ENCODE measurements around the gene NHLRC4. TPM values are rescaled to one million over a fixed set of nuclear protein-coding genes. Genes with fewer than 3 reads are reported as not detected.

The NHLRC4 gene
- total and polyA plus RNA-seq, 2 of the 13 experiments (the other 11 are each of a cell fraction or from before 2014, with no cell fraction given) = 0.40 to 0.59 TPM

DNA sequence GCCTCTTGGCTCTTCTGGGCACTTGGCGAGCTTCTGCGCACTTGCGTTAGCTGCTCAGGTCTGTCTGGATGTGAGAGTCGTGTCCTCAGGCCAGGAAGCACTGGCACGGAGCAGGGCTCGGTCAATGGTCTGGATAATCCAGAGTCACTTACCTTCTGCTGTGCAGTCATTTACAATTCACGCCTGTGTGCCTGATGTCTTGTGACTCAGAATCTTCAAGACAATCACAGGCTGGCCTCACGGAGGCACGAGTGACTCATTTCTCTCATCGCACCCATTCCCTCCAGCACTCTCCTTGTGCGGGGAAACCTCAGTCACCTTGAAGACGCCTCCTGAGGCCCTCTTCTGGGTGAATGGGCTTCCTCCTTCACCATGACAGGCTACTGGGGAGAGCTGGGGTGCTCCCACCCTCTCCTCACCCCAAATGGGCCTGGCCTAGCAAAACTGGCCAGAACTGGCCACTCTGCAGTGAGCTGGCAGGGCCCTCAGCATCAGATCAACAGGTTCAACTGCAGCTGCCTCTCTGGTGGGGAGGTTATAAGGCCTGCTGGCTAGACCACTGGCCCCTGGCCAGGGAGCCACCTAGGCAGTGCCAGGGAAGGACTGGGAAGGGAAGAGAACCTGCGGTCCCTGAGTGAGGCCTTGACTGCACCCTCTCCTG lies 41.2 kb upstream of the NHLRC4 start:
- FAIRE-seq = no peak
- no peak for DNase-seq (ENCODE audit: low spot score)
- H3K36me3 ChIP-seq (replicated peaks in 1 of 2; ENCODE audit: control insufficient read depth in 1 of 2, insufficient read depth in 2 of 2, low read length in 2 of 2) = peaks cover 4 to 11% of the 10 kb centered on the region in 2 experiments; a peak in 4 of 5 replicates
- POLR2A ChIA-PET = interaction anchor here (0.9 to 2.7 kb wide), 7 partner anchors 8 to 120 kb away, joined by 3 to 35 read pairs (median 8); partner anchors contain the start of gene PIGQ
- peak overlapping the region; percentile 92 to 96 (median 96) for H3K4me3 ChIP-seq (replicated peaks in 1 of 3; ENCODE audit: insufficient read depth in 1 of 3, low read depth in 2 of 3, low read length in 3 of 3)
- no peak overlapping the region for H3K27ac ChIP-seq (ENCODE audit: extremely low read length, insufficient read depth, low read length)
- TF ChIP-seq ZNF652 (CRISPR knock-in tag; IDR thresholded peaks at IDR 0.05; ENCODE audit: borderline replicate concordance, low read depth) = no peak
- TF ChIP-seq, protein P1, sequence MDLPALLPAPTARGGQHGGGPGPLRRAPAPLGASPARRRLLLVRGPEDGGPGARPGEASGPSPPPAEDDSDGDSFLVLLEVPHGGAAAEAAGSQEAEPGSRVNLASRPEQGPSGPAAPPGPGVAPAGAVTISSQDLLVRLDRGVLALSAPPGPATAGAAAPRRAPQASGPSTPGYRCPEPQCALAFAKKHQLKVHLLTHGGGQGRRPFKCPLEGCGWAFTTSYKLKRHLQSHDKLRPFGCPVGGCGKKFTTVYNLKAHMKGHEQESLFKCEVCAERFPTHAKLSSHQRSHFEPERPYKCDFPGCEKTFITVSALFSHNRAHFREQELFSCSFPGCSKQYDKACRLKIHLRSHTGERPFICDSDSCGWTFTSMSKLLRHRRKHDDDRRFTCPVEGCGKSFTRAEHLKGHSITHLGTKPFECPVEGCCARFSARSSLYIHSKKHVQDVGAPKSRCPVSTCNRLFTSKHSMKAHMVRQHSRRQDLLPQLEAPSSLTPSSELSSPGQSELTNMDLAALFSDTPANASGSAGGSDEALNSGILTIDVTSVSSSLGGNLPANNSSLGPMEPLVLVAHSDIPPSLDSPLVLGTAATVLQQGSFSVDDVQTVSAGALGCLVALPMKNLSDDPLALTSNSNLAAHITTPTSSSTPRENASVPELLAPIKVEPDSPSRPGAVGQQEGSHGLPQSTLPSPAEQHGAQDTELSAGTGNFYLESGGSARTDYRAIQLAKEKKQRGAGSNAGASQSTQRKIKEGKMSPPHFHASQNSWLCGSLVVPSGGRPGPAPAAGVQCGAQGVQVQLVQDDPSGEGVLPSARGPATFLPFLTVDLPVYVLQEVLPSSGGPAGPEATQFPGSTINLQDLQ (CRISPR knock-in tag; IDR thresholded peaks at IDR 0.05) = 0 out of 2 replicates have a peak, but pooled peaks have one; percentile 31
- no peak for TF ChIP-seq ZBTB1 (CRISPR knock-in tag; IDR thresholded peaks at IDR 0.05; ENCODE audit: borderline replicate concordance)
- TF ChIP-seq, protein P2, sequence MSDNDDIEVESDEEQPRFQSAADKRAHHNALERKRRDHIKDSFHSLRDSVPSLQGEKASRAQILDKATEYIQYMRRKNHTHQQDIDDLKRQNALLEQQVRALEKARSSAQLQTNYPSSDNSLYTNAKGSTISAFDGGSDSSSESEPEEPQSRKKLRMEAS (IDR thresholded peaks at IDR 0.05) = 0 out of 2 replicates have a peak, but pooled peaks have one; percentile 12
- TF ChIP-seq SALL1 (CRISPR knock-in tag; IDR thresholded peaks at IDR 0.05) = 0 out of 2 replicates have a peak, but pooled peaks have one; percentile 11
- TF ChIP-seq SP1 (IDR thresholded peaks at IDR 0.05) = no peak
- TF ChIP-seq SP1 (CRISPR knock-in tag; IDR thresholded peaks at IDR 0.05) = 0 out of 2 replicates have a peak, but pooled peaks have one; percentile 11
- 0 out of 4 replicates have a peak, but pooled peaks of 1 of the 2 experiments have one; percentile 21 for TF ChIP-seq POLR2A (IDR thresholded peaks at IDR 0.05; ENCODE audit: insufficient read depth in 1 of 2, low read depth in 2 of 2, low read length in 2 of 2)
- no peak for TF ChIP-seq ZNF329 (CRISPR knock-in tag; IDR thresholded peaks at IDR 0.05; ENCODE audit: low read depth)
- peak; percentile 79; the same call in 1 of the 2 replicates for TF ChIP-seq ZNF326 (CRISPR knock-in tag; IDR thresholded peaks at IDR 0.05; ENCODE audit: borderline replicate concordance)
- TF ChIP-seq ZNF547 (CRISPR knock-in tag; IDR thresholded peaks at IDR 0.05) = 0 out of 2 replicates have a peak, but pooled peaks have one; percentile 27
- no peak for TF ChIP-seq HDAC1 (CRISPR knock-in tag; IDR thresholded peaks at IDR 0.05)
- TF ChIP-seq HOXA5 (CRISPR knock-in tag; IDR thresholded peaks at IDR 0.05) = 0 out of 2 replicates have a peak, but pooled peaks have one; percentile 29
- TF ChIP-seq, protein P3, sequence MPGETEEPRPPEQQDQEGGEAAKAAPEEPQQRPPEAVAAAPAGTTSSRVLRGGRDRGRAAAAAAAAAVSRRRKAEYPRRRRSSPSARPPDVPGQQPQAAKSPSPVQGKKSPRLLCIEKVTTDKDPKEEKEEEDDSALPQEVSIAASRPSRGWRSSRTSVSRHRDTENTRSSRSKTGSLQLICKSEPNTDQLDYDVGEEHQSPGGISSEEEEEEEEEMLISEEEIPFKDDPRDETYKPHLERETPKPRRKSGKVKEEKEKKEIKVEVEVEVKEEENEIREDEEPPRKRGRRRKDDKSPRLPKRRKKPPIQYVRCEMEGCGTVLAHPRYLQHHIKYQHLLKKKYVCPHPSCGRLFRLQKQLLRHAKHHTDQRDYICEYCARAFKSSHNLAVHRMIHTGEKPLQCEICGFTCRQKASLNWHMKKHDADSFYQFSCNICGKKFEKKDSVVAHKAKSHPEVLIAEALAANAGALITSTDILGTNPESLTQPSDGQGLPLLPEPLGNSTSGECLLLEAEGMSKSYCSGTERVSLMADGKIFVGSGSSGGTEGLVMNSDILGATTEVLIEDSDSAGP (CRISPR knock-in tag; IDR thresholded peaks at IDR 0.05; ENCODE audit: borderline replicate concordance) = peak; percentile 14; the same call in 1 of the 2 replicates
- TF ChIP-seq ZNF263 (CRISPR knock-in tag; IDR thresholded peaks at IDR 0.05) = 0 out of 2 replicates have a peak, but pooled peaks have one; percentile 7
- WGBS (ENCODE audit: low lambda C conversion rate) = 95% methylated on average over 12 of the region's 13 CpGs
- H4K20me1 ChIP-seq (ENCODE audit: insufficient read depth, low read length) = peaks cover 11% of the 10 kb centered on the region; the same call in 1 of the 2 replicates
- no peaks in the 10 kb centered on the region for H3K9me3 ChIP-seq (ENCODE audit: low read length)
- H2AFZ ChIP-seq (ENCODE audit: low read length) = no peak overlapping the region
- no peak for ATAC-seq
- intact Hi-C loops (cut with micrococcal nuclease; ENCODE audit: unreplicated experiment) (no loop called here), in situ Hi-C loops (cut with HindIII; ENCODE audit: extremely low pct_ligation_motif_present, low pct_unique_long_range_greater_than_20kb) (no loop called here)
- peak overlapping the region; percentile 98 for H3K9ac ChIP-seq (ENCODE audit: insufficient read depth, low read depth, low read length)
- CTCF ChIA-PET (ENCODE audit: low intra/inter-chr PET ratio, low total read pairs) = no interaction called here
- peak overlapping the region; percentile 99 for H3K4me2 ChIP-seq (ENCODE audit: low read depth, low read length)
- H3K4me1 ChIP-seq (ENCODE audit: insufficient read depth, low read length) = peaks cover 48% of the 10 kb centered on the region
- H3K79me2 ChIP-seq (ENCODE audit: insufficient read depth, low read length) = peaks cover 43% of the 10 kb centered on the region
- BruUV-seq (replicated peaks) = no TSS peak
- H3K27me3 ChIP-seq (ENCODE audit: control insufficient read depth in 1 of 2, insufficient read depth in 2 of 2, low read length in 2 of 2) = no peaks in the 10 kb centered on the region; a peak in 1 of 5 replicates
